Neuronal stem cell (in vitro differentiated cells): ENCODE results near the gene SEC24A.

Source experiments
- DNase-seq: peaks from one replicate; pipeline ENCODE4 v3.0.0-alpha.2; 2013; ENCODE audit warnings: low spot score
- H2AFZ ChIP-seq: one replicate; pipeline ENCODE4 v1.6.1; 2013; ENCODE audit warnings: mild to moderate bottlenecking, low read length, inconsistent platforms
- H2AK5ac ChIP-seq: 2 replicates; pipeline ENCODE4 v1.6.1; 2013; ENCODE audit warnings: low read depth, mild to moderate bottlenecking, inconsistent platforms, low read length, moderate library complexity, mixed read lengths
- H2BK120ac ChIP-seq: 2 replicates; pipeline ENCODE4 v1.6.1; 2013; ENCODE audit warnings: low read depth, mild to moderate bottlenecking, inconsistent platforms, low read length, moderate library complexity, mixed read lengths
- H2BK12ac ChIP-seq: one replicate; pipeline ENCODE4 v1.6.1; 2013; ENCODE audit warnings: low read length, inconsistent platforms
- H2BK15ac ChIP-seq: 2 replicates; pipeline ENCODE4 v1.6.1; 2013; ENCODE audit warnings: mild to moderate bottlenecking, low read length, inconsistent platforms, mixed read lengths
- H2BK5ac ChIP-seq: one replicate; pipeline ENCODE4 v1.6.1; 2013; ENCODE audit warnings: inconsistent platforms, mild to moderate bottlenecking, low read length, moderate library complexity
- H3K14ac ChIP-seq: one replicate; pipeline ENCODE4 v1.6.1; 2013; ENCODE audit warnings: low read length, inconsistent platforms
- H3K18ac ChIP-seq: 2 replicates; pipeline ENCODE4 v1.6.1; 2013; ENCODE audit warnings: low read length, inconsistent platforms
- H3K23ac ChIP-seq: 2 replicates; pipeline ENCODE4 v1.6.1; 2013; ENCODE audit warnings: low read depth, mild to moderate bottlenecking, mixed read lengths, low read length, inconsistent platforms; ENCODE audit not compliant: poor library complexity
- H3K27ac ChIP-seq: replicated peaks from 3 replicates; pipeline ENCODE4 v1.5.1; 2013; ENCODE audit warnings: low read length, inconsistent platforms
- H3K27me3 ChIP-seq, 3 experiments: 2 replicates each; pipeline ENCODE4 v1.6.1; 2013; ENCODE audit warnings: low read length in 3 of 3, mild to moderate bottlenecking in 2 of 3, inconsistent platforms in 1 of 3, low read depth in 1 of 3, mixed read lengths in 1 of 3, moderate library complexity in 1 of 3; ENCODE audit not compliant: control insufficient read depth in 3 of 3, insufficient read depth in 3 of 3
- H3K36me3 ChIP-seq, 2 donors: replicated peaks in 1 of 2; 2 replicates each; pipeline ENCODE4 v1.6.1; 2013; ENCODE audit warnings: low read length in 2 of 2; ENCODE audit not compliant: control insufficient read depth in 2 of 2, insufficient read depth in 2 of 2
- H3K4ac ChIP-seq: 2 replicates; pipeline ENCODE4 v1.6.1; 2013; ENCODE audit warnings: inconsistent platforms, mild to moderate bottlenecking, low read length, moderate library complexity
- H3K4me1 ChIP-seq, 2 donors: 1 replicate in 1 of 2; 2 replicates in 1 of 2; pipeline ENCODE4 v1.6.1; 2013; ENCODE audit warnings: low read length in 2 of 2, low read depth in 1 of 2; ENCODE audit not compliant: control insufficient read depth in 2 of 2, insufficient read depth in 1 of 2
- H3K4me2 ChIP-seq: one replicate; pipeline ENCODE4 v1.6.1; 2013; ENCODE audit warnings: mild to moderate bottlenecking, low read length, inconsistent platforms; ENCODE audit not compliant: insufficient read depth, poor library complexity, severe bottlenecking
- H3K4me3 ChIP-seq, 2 donors: 2 replicates each; pipeline ENCODE4 v1.5.1; 2013; ENCODE audit warnings: low read length in 2 of 2, mild to moderate bottlenecking in 2 of 2, inconsistent platforms in 1 of 2, moderate library complexity in 1 of 2
- H3K79me1 ChIP-seq: one replicate; pipeline ENCODE4 v1.6.1; 2013; ENCODE audit warnings: low read depth, mild to moderate bottlenecking, inconsistent platforms, low read length, moderate library complexity
- H3K9ac ChIP-seq: one replicate; pipeline ENCODE4 v1.6.1; 2013; ENCODE audit warnings: mild to moderate bottlenecking, low read depth, low read length, inconsistent platforms; ENCODE audit not compliant: poor library complexity
- H3K9me3 ChIP-seq, 2 donors: replicated peaks in 1 of 2; 2 replicates each; pipeline versions ENCODE3 to v1.6.1; 2013; ENCODE audit warnings: low read length in 2 of 2, mild to moderate bottlenecking in 2 of 2, inconsistent platforms in 1 of 2, low read depth in 1 of 2, mixed read lengths in 1 of 2, moderate library complexity in 1 of 2; ENCODE audit not compliant: control insufficient read depth in 2 of 2, insufficient read depth in 1 of 2
- H4K8ac ChIP-seq: one replicate; pipeline ENCODE4 v1.6.1; 2013; ENCODE audit warnings: low read depth, mild to moderate bottlenecking, inconsistent platforms, low read length, moderate library complexity
- H4K91ac ChIP-seq: one replicate; pipeline ENCODE4 v1.6.1; 2013; ENCODE audit warnings: low read length, low read depth, mild to moderate bottlenecking, inconsistent platforms; ENCODE audit not compliant: poor library complexity
- WGBS, 2 donors: extraction: QIAGEN DNeasy Blood & Tissue Kit; methylation state at CpG; one replicate each; pipeline ENCODE4 v1.1.7; 2013; ENCODE audit warnings: missing lambda C conversion rate in 2 of 2, mixed read lengths in 1 of 2; ENCODE audit not compliant: insufficient read length in 2 of 2, insufficient replicate concordance in 1 of 2; ENCODE audit errors: extremely low coverage in 2 of 2; 5-methylcytosine and 5-hydroxymethylcytosine counted together

The SEC24A gene

DNA sequence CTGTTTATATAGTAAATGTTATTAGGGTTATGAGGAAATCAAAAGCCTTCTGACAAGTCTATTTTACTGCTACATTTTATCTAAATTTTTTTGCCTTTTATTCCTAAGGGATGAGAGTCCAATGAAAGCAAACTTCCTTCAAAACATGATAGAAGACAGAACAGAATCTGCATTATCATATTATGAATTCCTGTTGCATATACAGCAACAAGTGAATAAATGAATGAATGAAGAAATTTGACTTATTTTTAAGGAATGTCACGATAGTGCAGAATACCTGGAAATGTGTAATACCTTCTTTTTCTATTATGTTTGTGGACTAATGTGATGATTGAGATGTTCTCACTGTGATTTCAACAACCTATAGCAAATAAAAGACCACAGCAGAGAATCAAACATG is 76.3 kb downstream of the SEC24A start:
- peaks cover 5 to 48% of the 10 kb centered on the region in 2 donors for H3K36me3 ChIP-seq
- no peak overlapping the region for H2BK15ac ChIP-seq
- H3K4me2 ChIP-seq, result no peak overlapping the region

DNA sequence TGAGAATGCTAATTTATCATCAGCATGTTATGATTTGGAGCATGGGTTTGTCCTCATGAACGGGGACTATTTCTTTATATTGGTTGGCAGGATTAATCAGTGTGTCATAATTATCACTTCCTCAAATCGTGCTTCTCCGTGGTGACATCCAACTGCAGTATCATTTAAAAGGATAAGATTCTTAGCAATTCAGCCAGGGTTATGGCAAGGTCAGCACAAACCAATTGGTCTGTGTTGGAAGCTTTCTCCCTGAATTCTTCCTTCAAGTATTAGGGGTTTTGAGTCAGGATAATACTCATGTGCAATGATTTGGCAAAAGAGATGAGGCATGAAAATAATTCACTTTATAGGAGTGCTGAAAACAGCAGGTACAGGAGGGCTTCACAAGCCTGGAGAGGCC is 84.2 kb downstream of the SEC24A start:
- Histone ChIP-seq H3K4ac (no peak overlapping the region), H2BK12ac (no peak overlapping the region), H3K9me3 (no peaks in the 10 kb centered on the region), H3K36me3 (no peaks in the 10 kb centered on the region), H3K4me2 (no peak overlapping the region), H4K8ac (no peak overlapping the region), H3K27me3 (no peaks in the 10 kb centered on the region), H3K14ac (no peak overlapping the region), H2AK5ac (no peak overlapping the region), H3K4me3 (no peak overlapping the region), H2BK120ac (no peak overlapping the region), H3K27ac (no peak overlapping the region), H2BK15ac (no peak overlapping the region), H2AFZ (no peak overlapping the region), H4K91ac (no peak overlapping the region), H3K23ac (no peak overlapping the region), H2BK5ac (no peak overlapping the region), H3K18ac (no peak overlapping the region), H3K9ac (no peak overlapping the region), H3K79me1 (no peaks in the 10 kb centered on the region), H3K4me1 (no peaks in the 10 kb centered on the region)
- no peak for DNase-seq
- no CpG with 5 or more reads among the region's 3 CpGs for WGBS, 2 donors

More for the DNA sequence above, 76.3 kb downstream of the SEC24A start:
- Histone ChIP-seq H2AK5ac (no peak overlapping the region), H2AFZ (no peak overlapping the region), H2BK12ac (no peak overlapping the region), H3K4me1 (no peaks in the 10 kb centered on the region), H4K8ac (no peak overlapping the region), H3K9ac (no peak overlapping the region), H3K18ac (no peak overlapping the region), H2BK5ac (no peak overlapping the region), H3K27me3 (no peaks in the 10 kb centered on the region), H3K9me3 (no peaks in the 10 kb centered on the region), H3K4ac (no peak overlapping the region), H3K23ac (no peak overlapping the region), H2BK120ac (no peak overlapping the region), H3K79me1 (no peaks in the 10 kb centered on the region), H4K91ac (no peak overlapping the region), H3K14ac (no peak overlapping the region), H3K27ac (no peak overlapping the region), H3K4me3 (no peak overlapping the region)
- WGBS, 2 donors, result no CpG with 5 or more reads among the region's 1 CpG
- no peak for DNase-seq

DNA sequence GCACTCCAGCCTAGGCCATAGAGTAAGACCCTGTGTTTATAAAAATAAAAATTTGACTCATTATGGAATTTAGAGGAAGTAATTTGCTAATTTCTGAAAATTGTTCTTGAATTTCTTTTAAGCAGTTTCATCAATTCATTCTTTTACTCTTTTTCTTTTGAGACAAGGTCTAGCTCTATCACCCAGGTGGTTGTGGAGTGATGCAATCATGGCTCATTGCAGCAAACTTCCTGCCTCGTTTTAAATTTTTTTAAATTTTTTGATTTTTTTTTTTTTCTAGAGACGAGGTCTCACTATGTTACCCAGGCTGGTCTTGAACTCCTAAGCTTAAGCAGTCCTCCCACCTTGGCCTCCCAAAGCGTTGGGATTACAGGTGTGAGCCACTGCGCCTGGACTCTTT is 86.7 kb downstream of the SEC24A start:
- H2BK12ac ChIP-seq, result no peak overlapping the region
- H3K27me3 ChIP-seq, result no peaks in the 10 kb centered on the region
- H3K27ac ChIP-seq, result no peak overlapping the region
- H2BK120ac ChIP-seq, result no peak overlapping the region
- H3K4me2 ChIP-seq, result no peak overlapping the region
- H3K79me1 ChIP-seq, result peaks cover 4% of the 10 kb centered on the region
- no peak overlapping the region for H2BK15ac ChIP-seq
- H3K23ac ChIP-seq, result no peak overlapping the region
- no peak overlapping the region for H3K14ac ChIP-seq
- H2BK5ac ChIP-seq, result no peak overlapping the region
- H3K4ac ChIP-seq, result no peak overlapping the region
- no peaks in the 10 kb centered on the region for H3K36me3 ChIP-seq
- no peak overlapping the region for H2AK5ac ChIP-seq
- H4K8ac ChIP-seq, result no peak overlapping the region
- no peak overlapping the region for H3K9ac ChIP-seq
- no peak overlapping the region for H3K18ac ChIP-seq
- H3K4me1 ChIP-seq, result no peaks in the 10 kb centered on the region
- no peak overlapping the region for H4K91ac ChIP-seq
- H3K9me3 ChIP-seq, result no peaks in the 10 kb centered on the region
- H3K4me3 ChIP-seq, result no peak overlapping the region
- no peak for DNase-seq
- WGBS, 2 donors, result no CpG with 5 or more reads among the region's 4 CpGs
- no peak overlapping the region for H2AFZ ChIP-seq

DNA sequence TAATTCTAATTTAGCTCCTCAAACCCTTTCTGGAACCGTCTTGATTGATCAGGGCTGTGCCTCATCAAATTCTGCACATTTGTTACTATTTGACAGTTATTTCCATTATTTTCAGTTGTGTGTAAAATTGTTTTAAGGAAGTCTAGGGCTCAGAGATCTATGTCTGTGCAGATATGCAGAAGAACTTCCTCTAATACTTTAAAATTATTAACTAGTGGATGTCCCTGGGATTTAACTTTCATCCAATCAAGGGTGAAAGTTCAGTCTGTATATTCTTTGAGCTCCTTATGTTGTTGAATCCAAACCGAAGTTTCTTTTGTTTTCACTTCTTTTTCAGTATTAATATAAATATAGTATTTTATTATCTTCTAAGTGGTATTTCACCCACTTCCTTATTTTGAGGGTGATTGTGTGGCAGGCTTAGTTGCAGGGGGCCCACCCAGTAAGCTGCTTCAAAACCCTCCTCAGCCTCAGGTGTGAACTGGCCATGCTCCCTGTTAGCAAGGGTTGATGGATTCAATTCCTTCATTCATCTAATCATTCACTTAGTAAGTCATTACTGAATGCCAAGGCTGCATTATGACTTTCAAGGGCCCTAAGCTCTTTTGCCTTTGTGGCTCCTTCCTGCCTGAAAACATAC is 87.7 kb downstream of the SEC24A start:
- H2BK12ac ChIP-seq, result no peak overlapping the region
- H3K14ac ChIP-seq, result no peak overlapping the region
- H4K91ac ChIP-seq, result no peak overlapping the region
- no peak overlapping the region for H3K4me3 ChIP-seq
- no peak overlapping the region for H2AFZ ChIP-seq
- H3K4ac ChIP-seq, result no peak overlapping the region
- H3K79me1 ChIP-seq, result peaks cover 4% of the 10 kb centered on the region
- H4K8ac ChIP-seq, result no peak overlapping the region
- H2BK120ac ChIP-seq, result no peak overlapping the region
- H2AK5ac ChIP-seq, result no peak overlapping the region
- H3K18ac ChIP-seq, result no peak overlapping the region
- H3K27ac ChIP-seq, result no peak overlapping the region
- H2BK15ac ChIP-seq, result no peak overlapping the region
- H2BK5ac ChIP-seq, result no peak overlapping the region
- no peak for DNase-seq
- H3K4me1 ChIP-seq, result no peaks in the 10 kb centered on the region
- no peaks in the 10 kb centered on the region for H3K9me3 ChIP-seq
- H3K4me2 ChIP-seq, result no peak overlapping the region
- H3K36me3 ChIP-seq, result peaks cover 0 to 5% of the 10 kb centered on the region in 2 donors
- no CpG with 5 or more reads among the region's 2 CpGs for WGBS, 2 donors
- H3K27me3 ChIP-seq, result no peaks in the 10 kb centered on the region
- H3K9ac ChIP-seq, result no peak overlapping the region
- H3K23ac ChIP-seq, result no peak overlapping the region
